ENCODE results near the gene NME9.

GRCh38 chr3:138355071-138355470, 25.4 kb upstream of the NME9 start:
- TF ChIP-seq POLR2A (IDR thresholded peaks at IDR 0.05; ENCODE audit: low read depth, low read length), result no peak
- no peak for TF ChIP-seq EZH2 (IDR thresholded peaks at IDR 0.05; ENCODE audit: borderline replicate concordance, low read depth, low read length, severe bottlenecking)

Measured in endothelial cell of umbilical vein (primary cell).